Calu3 (cell line): Measurements from ENCODE around the gene AFAP1. TPM values are rescaled to one million over a fixed set of nuclear protein-coding genes. Genes with fewer than 3 reads are reported as not detected.

ENCODE experiments used
- BruUV-seq: library from RNA; stranded (reverse); fragments of 400-500 nt; replicated peaks from 2 replicates; lab custom pipeline; 2021; lab: Mats Ljungman, UMichigan
- CTCF ChIA-PET: fragments of 300-600 bp; sonication (Branson Sonifier 250); formaldehyde crosslinking; loops from one replicate; lab custom pipeline; 2022; ENCODE audit warnings: antibody characterized with exemption; lab: Charles Lee
- DNase-seq: peaks from one replicate; pipeline ENCODE4 v3.0.0; 2022
- H3K27ac Mint-ChIP-seq: one replicate; pipeline ENCODE4 v1.8.0; 2022; ENCODE audit warnings: mixed read lengths; ENCODE audit not compliant: unreplicated experiment
- H3K27me3 Mint-ChIP-seq: one replicate; pipeline ENCODE4 v1.8.0; 2022; ENCODE audit warnings: mixed read lengths; ENCODE audit not compliant: unreplicated experiment
- H3K36me3 Mint-ChIP-seq: one replicate; pipeline ENCODE4 v1.8.0; 2022; ENCODE audit warnings: mild to moderate bottlenecking, moderate library complexity, mixed read lengths; ENCODE audit not compliant: insufficient read depth, unreplicated experiment
- H3K4me1 Mint-ChIP-seq: one replicate; pipeline ENCODE4 v1.8.0; 2022; ENCODE audit warnings: mild to moderate bottlenecking, low read depth, mixed read lengths; ENCODE audit not compliant: unreplicated experiment
- H3K4me3 Mint-ChIP-seq: one replicate; pipeline ENCODE4 v1.8.0; 2022; ENCODE audit warnings: mild to moderate bottlenecking, low read depth, moderate library complexity, mixed read lengths; ENCODE audit not compliant: unreplicated experiment
- H3K9me3 Mint-ChIP-seq: one replicate; pipeline ENCODE4 v1.8.0; 2022; ENCODE audit warnings: low read depth, mixed read lengths; ENCODE audit not compliant: unreplicated experiment
- intact Hi-C: fragments of 100-400 bp; cut with micrococcal nuclease; formaldehyde crosslinking; loops from one replicate; pipeline ENCODE4 v1.10.0; 2022; ENCODE audit not compliant: unreplicated experiment
- total RNA-seq: library from RNA; stranded (reverse); gene quantifications from 2 replicates; pipeline ENCODE4 v1.2.3, GENCODE V29; 2022
- TF ChIP-seq, protein P1 (sequence below): fragments of 200-600 bp; IDR thresholded peaks from one replicate; pipeline ENCODE4 v1.8.0; 2022; ENCODE audit warnings: antibody characterized with exemption; ENCODE audit not compliant: unreplicated experiment

Gene AFAP1
- total RNA-seq, 1 experiment from 2014 or later: 40.1 TPM

DNA sequence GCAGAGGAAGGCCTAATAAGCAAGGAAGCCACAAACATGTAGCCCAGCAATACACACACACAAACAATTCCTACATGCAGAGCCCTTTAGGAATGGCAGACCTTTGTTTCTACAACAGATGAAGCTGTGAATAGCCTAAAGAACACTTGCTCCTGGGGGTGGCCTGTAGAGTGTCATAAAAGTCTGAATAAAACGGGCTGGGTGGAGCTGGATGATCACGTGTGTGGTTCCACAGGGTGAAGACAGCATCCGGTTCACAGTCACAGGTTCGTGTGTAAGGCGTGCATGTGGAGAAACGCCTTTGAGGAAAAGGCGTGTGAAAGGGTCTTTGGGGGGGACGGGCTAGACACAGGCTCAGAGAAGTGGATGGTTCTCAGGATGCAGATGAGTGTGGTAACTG is 156.1 kb downstream of the AFAP1 start:
- Mint-ChIP-seq H3K27ac (peak overlapping the region; percentile 42), H3K4me3 (no peak overlapping the region), H3K36me3 (no peaks in the 10 kb centered on the region), H3K9me3 (no peaks in the 10 kb centered on the region), H3K27me3 (no peaks in the 10 kb centered on the region), H3K4me1 (no peaks in the 10 kb centered on the region)
- no TSS peak for BruUV-seq
- no peak for DNase-seq
- TF ChIP-seq, protein P1, sequence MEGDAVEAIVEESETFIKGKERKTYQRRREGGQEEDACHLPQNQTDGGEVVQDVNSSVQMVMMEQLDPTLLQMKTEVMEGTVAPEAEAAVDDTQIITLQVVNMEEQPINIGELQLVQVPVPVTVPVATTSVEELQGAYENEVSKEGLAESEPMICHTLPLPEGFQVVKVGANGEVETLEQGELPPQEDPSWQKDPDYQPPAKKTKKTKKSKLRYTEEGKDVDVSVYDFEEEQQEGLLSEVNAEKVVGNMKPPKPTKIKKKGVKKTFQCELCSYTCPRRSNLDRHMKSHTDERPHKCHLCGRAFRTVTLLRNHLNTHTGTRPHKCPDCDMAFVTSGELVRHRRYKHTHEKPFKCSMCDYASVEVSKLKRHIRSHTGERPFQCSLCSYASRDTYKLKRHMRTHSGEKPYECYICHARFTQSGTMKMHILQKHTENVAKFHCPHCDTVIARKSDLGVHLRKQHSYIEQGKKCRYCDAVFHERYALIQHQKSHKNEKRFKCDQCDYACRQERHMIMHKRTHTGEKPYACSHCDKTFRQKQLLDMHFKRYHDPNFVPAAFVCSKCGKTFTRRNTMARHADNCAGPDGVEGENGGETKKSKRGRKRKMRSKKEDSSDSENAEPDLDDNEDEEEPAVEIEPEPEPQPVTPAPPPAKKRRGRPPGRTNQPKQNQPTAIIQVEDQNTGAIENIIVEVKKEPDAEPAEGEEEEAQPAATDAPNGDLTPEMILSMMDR: no peak
- intact Hi-C loops: no loop called here
- CTCF ChIA-PET: no interaction called here

DNA sequence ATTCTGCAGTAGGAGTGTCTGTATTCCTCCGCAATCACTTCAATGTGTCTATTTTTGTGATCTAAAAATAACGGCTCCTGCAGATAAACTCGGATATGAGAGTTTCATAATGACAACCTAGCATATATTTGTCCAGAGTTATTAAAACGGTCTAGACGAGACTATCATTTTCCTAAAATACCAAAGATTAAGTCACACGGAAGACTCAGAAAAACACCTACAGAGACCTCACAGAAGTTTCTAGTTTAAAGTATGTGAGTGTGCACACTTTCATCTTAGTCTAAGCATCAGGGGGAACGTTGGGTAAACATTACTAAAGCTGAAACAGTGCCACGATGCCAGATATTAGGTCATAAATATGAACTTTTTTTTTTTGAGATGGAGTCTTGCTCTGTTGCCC is 156.9 kb downstream of the AFAP1 start:
- intact Hi-C loops: no loop called here
- no peak overlapping the region for H3K27ac Mint-ChIP-seq
- CTCF ChIA-PET: no interaction called here
- H3K9me3 Mint-ChIP-seq: no peaks in the 10 kb centered on the region
- H3K36me3 Mint-ChIP-seq: peaks cover 4% of the 10 kb centered on the region
- no TSS peak for BruUV-seq
- no peaks in the 10 kb centered on the region for H3K27me3 Mint-ChIP-seq
- DNase-seq: no peak
- no peak overlapping the region for H3K4me3 Mint-ChIP-seq
- no peaks in the 10 kb centered on the region for H3K4me1 Mint-ChIP-seq
- TF ChIP-seq, protein P1: no peak

- peaks cover 5% of the 10 kb centered on the region for H3K36me3 Mint-ChIP-seq
- H3K27me3 Mint-ChIP-seq: no peaks in the 10 kb centered on the region
- CTCF ChIA-PET: no interaction called here
- no peaks in the 10 kb centered on the region for H3K4me1 Mint-ChIP-seq
- intact Hi-C loops: no loop called here
- BruUV-seq: no TSS peak
- no peak overlapping the region for H3K4me3 Mint-ChIP-seq
- H3K27ac Mint-ChIP-seq: no peak overlapping the region
- no peaks in the 10 kb centered on the region for H3K9me3 Mint-ChIP-seq
- DNase-seq: no peak
- TF ChIP-seq, protein P1: no peak
These were observed 157.7 kb downstream of the AFAP1 start for GRCh38 chr4:7781993-7782392.

DNA sequence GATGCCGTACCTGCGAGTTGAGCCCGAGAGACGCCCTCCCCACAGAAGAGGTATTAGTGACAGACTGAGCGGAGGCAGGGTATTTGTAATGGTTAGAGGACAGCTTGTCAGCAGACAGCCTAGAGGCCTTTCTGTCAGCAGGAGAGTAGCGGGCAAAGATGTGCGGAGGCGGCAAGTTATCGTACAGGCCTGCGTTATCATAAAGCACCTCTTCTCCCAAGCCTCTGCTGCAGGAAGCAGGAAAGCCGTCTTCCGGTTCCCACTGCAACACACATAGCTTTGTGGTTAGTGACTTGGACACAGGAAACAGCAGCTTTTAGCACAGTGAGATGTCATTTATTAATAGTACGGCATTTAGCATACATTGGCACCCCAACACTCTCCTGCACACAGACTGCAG is 158.3 kb downstream of the AFAP1 start:
- no peaks in the 10 kb centered on the region for H3K4me1 Mint-ChIP-seq
- BruUV-seq: no TSS peak
- H3K27me3 Mint-ChIP-seq: no peaks in the 10 kb centered on the region
- CTCF ChIA-PET: no interaction called here
- H3K9me3 Mint-ChIP-seq: no peaks in the 10 kb centered on the region
- DNase-seq: no peak
- intact Hi-C loops: no loop called here
- H3K27ac Mint-ChIP-seq: no peak overlapping the region
- no peak overlapping the region for H3K4me3 Mint-ChIP-seq
- TF ChIP-seq, protein P1: no peak
- H3K36me3 Mint-ChIP-seq: peaks cover 5% of the 10 kb centered on the region
